ENCODE results near the gene RNF187.
"Not testable (repeated sequence)": the region's sequence is repeated elsewhere in the genome, so short reads cannot be mapped to it uniquely, and the experiment has no call there.

The RNF187 gene

GRCh38 chr1:228459091-228459993 is 27.8 kb upstream of the RNF187 start:
- in situ Hi-C loops (cut with HindIII; ENCODE audit: low sequenced_read_pairs): no loop called here

- in situ Hi-C loops (cut with HindIII; ENCODE audit: low sequenced_read_pairs): no loop called here
Observed at GRCh38 chr1:228460821-228461220, 26.4 kb upstream of the RNF187 start.

GRCh38 chr1:228462560-228462959 is 24.6 kb upstream of the RNF187 start:
- in situ Hi-C loops (cut with HindIII; ENCODE audit: low sequenced_read_pairs): no loop called here

GRCh38 chr1:228463009-228463558 is 24.1 kb upstream of the RNF187 start:
- in situ Hi-C loops (cut with HindIII; ENCODE audit: low sequenced_read_pairs): no loop called here

- in situ Hi-C loops (cut with HindIII; ENCODE audit: low sequenced_read_pairs): no loop called here
Observed at GRCh38 chr1:228463559-228464455, 23.4 kb upstream of the RNF187 start.

GRCh38 chr1:228464487-228464983 is 22.6 kb upstream of the RNF187 start:
- in situ Hi-C loops (cut with HindIII; ENCODE audit: low sequenced_read_pairs): no loop called here

- in situ Hi-C loops (cut with HindIII; ENCODE audit: low sequenced_read_pairs): no loop called here
Observed at GRCh38 chr1:228465141-228465540, 22.0 kb upstream of the RNF187 start.

- in situ Hi-C loops (cut with HindIII; ENCODE audit: low sequenced_read_pairs): no loop called here
Observed at GRCh38 chr1:228465571-228466146, 21.5 kb upstream of the RNF187 start.

- in situ Hi-C loops (cut with HindIII; ENCODE audit: low sequenced_read_pairs): not testable (repeated sequence)
Observed at GRCh38 chr1:228468188-228468587, 19.0 kb upstream of the RNF187 start.

- in situ Hi-C loops (cut with HindIII; ENCODE audit: low sequenced_read_pairs): no loop called here
Observed at GRCh38 chr1:228469413-228470162, 17.6 kb upstream of the RNF187 start.

- in situ Hi-C loops (cut with HindIII; ENCODE audit: low sequenced_read_pairs): no loop called here
Observed at GRCh38 chr1:228471154-228471761, 15.9 kb upstream of the RNF187 start.

- in situ Hi-C loops (cut with HindIII; ENCODE audit: low sequenced_read_pairs): no loop called here
Observed at GRCh38 chr1:228471762-228472398, 15.3 kb upstream of the RNF187 start.

GRCh38 chr1:228472655-228473054 is 14.5 kb upstream of the RNF187 start:
- in situ Hi-C loops (cut with HindIII; ENCODE audit: low sequenced_read_pairs): no loop called here

- in situ Hi-C loops (cut with HindIII; ENCODE audit: low sequenced_read_pairs): no loop called here
Observed at GRCh38 chr1:228474507-228474906, 12.7 kb upstream of the RNF187 start.

- in situ Hi-C loops (cut with HindIII; ENCODE audit: low sequenced_read_pairs): no loop called here
Observed at GRCh38 chr1:228475812-228476211, 11.4 kb upstream of the RNF187 start.

- in situ Hi-C loops (cut with HindIII; ENCODE audit: low sequenced_read_pairs): no loop called here
Observed at GRCh38 chr1:228477263-228477662, 9.9 kb upstream of the RNF187 start.

GRCh38 chr1:228478326-228478725 is 8.9 kb upstream of the RNF187 start:
- in situ Hi-C loops (cut with HindIII; ENCODE audit: low sequenced_read_pairs): no loop called here

GRCh38 chr1:228478912-228479711 is 8.1 kb upstream of the RNF187 start:
- in situ Hi-C loops (cut with HindIII; ENCODE audit: low sequenced_read_pairs): no loop called here

Measured in endothelial cell of hepatic sinusoid (primary cell).